HepG2 (cell line): ENCODE data around the gene THAP10. TPM values are rescaled to one million over a fixed set of nuclear protein-coding genes. Genes with fewer than 3 reads are reported as not detected.

Experiments
- ATAC-seq: fragments of 200-7000 bp; cut with Tn5 transposase; 3 replicates; pipeline ENCODE4 v1.9.1; 2020; ENCODE audit warnings: mild to moderate bottlenecking, moderate library complexity
- BruUV-seq: library from RNA; stranded (reverse); fragments of 400-500 nt; replicated peaks from 2 replicates; lab custom pipeline; 2021; lab: Mats Ljungman, UMichigan
- CTCF ChIA-PET: fragments of 300-600 bp; formaldehyde crosslinking; extraction: SDS; loops from one replicate; lab custom pipeline; 2021; ENCODE audit warnings: low total read pairs, inconsistent platforms, low intra/inter-chr PET ratio; lab: Yijun Ruan, JAX
- POLR2A ChIA-PET: fragments of 350-600 bp; sonication (Branson Sonifier 250); formaldehyde crosslinking; loops from one replicate; lab custom pipeline; 2020; ENCODE audit warnings: antibody characterized with exemption, inconsistent platforms; lab: Yijun Ruan, JAX
- DNase-seq: peaks from one replicate; pipeline ENCODE4 v3.0.0-alpha.2; 2015; ENCODE audit warnings: low spot score
- FAIRE-seq: peaks from 3 replicates; lab custom pipeline; 2011; peaks lifted over from hg19 to GRCh38; lab: Jason Lieb, UNC
- H2AFZ ChIP-seq: one replicate; pipeline ENCODE4 v1.6.1; 2011; ENCODE audit warnings: low read length, inconsistent platforms
- H3K27ac ChIP-seq: fragments of 300-600 bp; 3 replicates; pipeline ENCODE4 v1.8.0; 2011; ENCODE audit warnings: mixed run types, mild to moderate bottlenecking, mixed read lengths, low read length, inconsistent platforms; ENCODE audit not compliant: insufficient read depth; ENCODE audit errors: extremely low read length
- H3K27me3 ChIP-seq, 2 experiments: fragments of 200-600 bp in 1 of 2; 2 replicates in 1 of 2; 3 replicates in 1 of 2; pipeline versions ENCODE4 v1.6.0 to v1.8.0; 2011; ENCODE audit warnings: low read length in 2 of 2, mild to moderate bottlenecking in 2 of 2, moderate library complexity in 2 of 2, inconsistent platforms in 1 of 2; ENCODE audit not compliant: insufficient read depth in 2 of 2, control insufficient read depth in 1 of 2
- H3K36me3 ChIP-seq, 2 experiments: fragments of 200-600 bp in 1 of 2; replicated peaks in 1 of 2; 2 replicates in 1 of 2; 3 replicates in 1 of 2; pipeline versions ENCODE4 v1.5.1 to v1.8.0; 2011; ENCODE audit warnings: low read length in 2 of 2, inconsistent platforms in 1 of 2; ENCODE audit not compliant: insufficient read depth in 2 of 2, control insufficient read depth in 1 of 2
- H3K4me1 ChIP-seq: 2 replicates; pipeline ENCODE4 v1.5.1; 2012; ENCODE audit warnings: low read length, inconsistent platforms; ENCODE audit not compliant: insufficient read depth
- H3K4me2 ChIP-seq: 2 replicates; pipeline ENCODE4 v1.6.0; 2011; ENCODE audit warnings: low read depth, low read length, inconsistent platforms
- H3K4me3 ChIP-seq, 3 experiments: fragments of 200-600 bp in 1 of 3; sonication (generic), shearing (Covaris generic) in 1 of 3; replicated peaks in 1 of 3; 2 replicates each; pipeline ENCODE4 v1.5.1; 2011 to 2016; ENCODE audit warnings: low read length in 3 of 3, inconsistent platforms in 2 of 3, low read depth in 2 of 3, mild to moderate bottlenecking in 2 of 3, control low read depth in 1 of 3, mixed read lengths in 1 of 3; ENCODE audit not compliant: insufficient read depth in 1 of 3
- H3K79me2 ChIP-seq: one replicate; pipeline ENCODE4 v1.6.1; 2011; ENCODE audit warnings: low read length, inconsistent platforms; ENCODE audit not compliant: insufficient read depth
- H3K9ac ChIP-seq: 2 replicates; pipeline ENCODE4 v1.6.0; 2011; ENCODE audit warnings: mild to moderate bottlenecking, low read depth, low read length, inconsistent platforms; ENCODE audit not compliant: insufficient read depth
- H3K9me3 ChIP-seq: 2 replicates; pipeline ENCODE4 v1.5.1; 2012; ENCODE audit warnings: mild to moderate bottlenecking, low read length
- H4K20me1 ChIP-seq: 2 replicates; pipeline ENCODE4 v1.6.0; 2011; ENCODE audit warnings: inconsistent platforms, mild to moderate bottlenecking, low read length, moderate library complexity; ENCODE audit not compliant: insufficient read depth
- GABPB1 ChIP-seq: IDR thresholded peaks from 2 replicates; pipeline ENCODE4 v1.6.1; 2016; ENCODE audit warnings: mild to moderate bottlenecking, missing genetic modification reagents, moderate library complexity, missing compliant biosample characterization
- NFYC ChIP-seq: IDR thresholded peaks from 2 replicates; pipeline ENCODE4 v1.6.1; 2016; ENCODE audit warnings: missing genetic modification reagents, missing compliant biosample characterization
- PRMT3 ChIP-seq: sonication (generic); formaldehyde crosslinking; IDR thresholded peaks from 2 replicates; pipeline ENCODE4 v1.8.1; 2022; ENCODE audit warnings: low read depth, mild to moderate bottlenecking, moderate library complexity, missing genetic modification reagents, borderline replicate concordance
- SUZ12 ChIP-seq: fragments of 150-350 bp; IDR thresholded peaks from 2 replicates; pipeline ENCODE4 v1.6.1; 2014; ENCODE audit warnings: low read depth, low read length
- TBX2 ChIP-seq: sonication (generic); formaldehyde crosslinking; IDR thresholded peaks from 2 replicates; pipeline ENCODE4 v1.5.0; 2020; ENCODE audit warnings: missing genetic modification reagents, mild to moderate bottlenecking, borderline replicate concordance
- ZNF274 ChIP-seq: sonication (generic); formaldehyde crosslinking; IDR thresholded peaks from 2 replicates; pipeline ENCODE4 v1.5.1; 2020; ENCODE audit warnings: mild to moderate bottlenecking, missing genetic modification reagents
- ZNF563 ChIP-seq: sonication (generic); formaldehyde crosslinking; IDR thresholded peaks from 2 replicates; pipeline ENCODE4 v1.8.0; 2022; ENCODE audit warnings: mild to moderate bottlenecking, moderate library complexity, missing genetic modification reagents
- ZNF782 ChIP-seq: sonication (generic); formaldehyde crosslinking; IDR thresholded peaks from 2 replicates; pipeline ENCODE4 v1.4.0; 2020; ENCODE audit warnings: missing genetic modification reagents, mild to moderate bottlenecking, borderline replicate concordance
- whole genome bisulfite sequencing: methylation state at CpG from one replicate; pipeline ENCODE4 v1.1.6; 2017; ENCODE audit warnings: low lambda C conversion rate; 5-methylcytosine and 5-hydroxymethylcytosine counted together
- in situ Hi-C: cut with HindIII; loops from 2 replicates; pipeline ENCODE4 v1.10.0; 2017; ENCODE audit warnings: low pct_unique_long_range_greater_than_20kb; ENCODE audit not compliant: extremely low pct_ligation_motif_present
- intact Hi-C: fragments of 100-400 bp; cut with micrococcal nuclease; formaldehyde crosslinking; loops from one replicate; pipeline ENCODE4 v1.10.0; 2022; ENCODE audit not compliant: unreplicated experiment
- polyA plus RNA-seq, 8 experiments: library from polyadenylated mRNA; depleted of rRNA in 3 of 8; stranded (reverse) in 7 of 8; unstranded in 1 of 8; fragments of >200 nt; fragmentation: Illumina TruSeq in 4 of 8; extraction: Trizol in 4 of 8; gene quantifications; 2 replicates each; pipeline versions ENCODE4 v1.2.1 to v1.2.3, GENCODE V29; 2011 to 2016; ENCODE audit warnings: low read depth in 4 of 8, missing spikeins in 1 of 8, mixed read lengths in 1 of 8; ENCODE audit not compliant: insufficient read depth in 1 of 8
- total RNA-seq, 5 experiments: library from RNA; depleted of rRNA; stranded (reverse); fragments of >200 nt; fragmentation: Illumina TruSeq; extraction: Trizol; gene quantifications; 2 replicates each; pipeline ENCODE4 v1.2.3, GENCODE V29; 2016; ENCODE audit warnings: low read depth in 1 of 5
- TF ChIP-seq, protein P1 (sequence below): IDR thresholded peaks from 2 replicates; pipeline ENCODE4 v1.6.1; 2012; ENCODE audit warnings: inconsistent platforms

Gene THAP10
- total and polyA plus RNA-seq, 2 of the 13 experiments (the other 11 are each of a cell fraction or from before 2014, with no cell fraction given), result 0.64 to 0.69 TPM

DNA sequence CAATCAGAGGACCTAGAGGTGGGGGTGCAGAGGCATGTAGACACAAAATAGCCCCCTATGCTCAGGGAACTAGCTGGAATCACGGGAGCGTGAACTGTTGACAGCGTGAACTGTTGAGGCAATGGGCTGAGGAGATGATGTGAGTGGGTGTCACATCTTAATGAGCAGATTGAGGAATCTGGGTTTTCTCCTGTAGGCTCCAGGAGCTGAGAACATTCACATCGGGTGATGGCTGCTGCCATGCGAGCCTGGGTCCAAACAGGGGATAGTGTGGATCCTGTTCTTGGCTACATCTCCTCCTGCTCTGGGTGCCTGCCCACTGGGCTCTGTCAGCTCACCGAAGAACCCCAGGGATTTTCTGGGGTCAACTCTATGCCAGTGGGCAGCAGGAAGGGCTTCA, 40.3 kb downstream of the THAP10 start:
- Histone ChIP-seq H3K4me1 (peaks cover 17% of the 10 kb centered on the region), H4K20me1 (no peaks in the 10 kb centered on the region), H2AFZ (no peak overlapping the region), H3K36me3 (no peaks in the 10 kb centered on the region), H3K27me3 (peaks cover 0 to 17% of the 10 kb centered on the region in 2 experiments; a peak in 3 of 5 replicates), H3K79me2 (no peaks in the 10 kb centered on the region)
- in situ Hi-C loops (no loop called here), intact Hi-C loops (no loop called here)
- no peak for DNase-seq
- 85% methylated on average over 6 of the region's 6 CpGs for WGBS
- BruUV-seq, result no TSS peak
- CTCF ChIA-PET, result no interaction called here
- POLR2A ChIA-PET, result interaction anchor here (3.4 to 6.3 kb wide), 2 partner anchors 12 to 19 kb away, joined by 12 to 69 read pairs; no protein-coding TSS in a partner anchor
- TF ChIP-seq ZNF274 (CRISPR knock-in tag) (no peak), NFYC (no peak), ZNF563 (no peak), ZNF782 (CRISPR knock-in tag) (no peak), SUZ12 (no peak), TBX2 (CRISPR knock-in tag) (no peak), PRMT3 (CRISPR knock-in tag) (no peak), GABPB1 (CRISPR knock-in tag) (no peak)
- TF ChIP-seq, protein P1, sequence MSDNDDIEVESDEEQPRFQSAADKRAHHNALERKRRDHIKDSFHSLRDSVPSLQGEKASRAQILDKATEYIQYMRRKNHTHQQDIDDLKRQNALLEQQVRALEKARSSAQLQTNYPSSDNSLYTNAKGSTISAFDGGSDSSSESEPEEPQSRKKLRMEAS, result no peak
- TF ChIP-seq, all 625 proteins: peak for 0
- FAIRE-seq (no peak), ATAC-seq (no peak)
- no peak overlapping the region for H3K27ac ChIP-seq
- H3K9me3 ChIP-seq, result no peaks in the 10 kb centered on the region
- no peak overlapping the region for H3K4me2 ChIP-seq
- no peak overlapping the region for H3K9ac ChIP-seq
- H3K4me3 ChIP-seq, result no peak overlapping the region
